GM18505 (cell line): ENCODE measurements around the gene RECK.

Source experiments
- ATAC-seq: cut with Tn5 transposase; IDR thresholded peaks from one replicate; pipeline ENCODE4 v1.9.1; 2021; ENCODE audit not compliant: unreplicated experiment
- POLR2A ChIP-seq: IDR thresholded peaks from 4 replicates; pipeline ENCODE4 v1.6.1; 2011; ENCODE audit warnings: borderline replicate concordance; ENCODE audit not compliant: insufficient read depth, insufficient read length; ENCODE audit errors: extremely low read depth

RECK gene

GRCh38 chr9:36161187-36161586 lies 124.5 kb downstream of the RECK start:
- no peak for TF ChIP-seq POLR2A
- ATAC-seq, result no peak

- no peak for ATAC-seq
These were observed 125.6 kb downstream of the RECK start for GRCh38 chr9:36162211-36162738.

GRCh38 chr9:36163049-36163785 lies 126.5 kb downstream of the RECK start:
- ATAC-seq, result no peak
- no peak for TF ChIP-seq POLR2A

More at GRCh38 chr9:36162211-36162738, 125.6 kb downstream of the RECK start:
- no peak for TF ChIP-seq POLR2A

GRCh38 chr9:36163786-36164170 lies 127.1 kb downstream of the RECK start:
- no peak for ATAC-seq

GRCh38 chr9:36164372-36164771 lies 127.7 kb downstream of the RECK start:
- ATAC-seq, result no peak
- no peak for TF ChIP-seq POLR2A

More at GRCh38 chr9:36163786-36164170, 127.1 kb downstream of the RECK start:
- TF ChIP-seq POLR2A, result no peak

GRCh38 chr9:36164989-36165388 lies 128.3 kb downstream of the RECK start:
- no peak for TF ChIP-seq POLR2A
- ATAC-seq, result no peak

GRCh38 chr9:36165826-36166167 lies 129.1 kb downstream of the RECK start:
- no peak for ATAC-seq
- no peak for TF ChIP-seq POLR2A

GRCh38 chr9:36166168-36166927 lies 129.6 kb downstream of the RECK start:
- ATAC-seq, result peak; percentile 90
- TF ChIP-seq POLR2A, result no peak

GRCh38 chr9:36169166-36169565 lies 132.5 kb downstream of the RECK start, which contains the start of gene CCIN:
CCIN (plus strand) TSS chr9:36169388; CDS start chr9:36169503, 115 bp downstream.
- TF ChIP-seq POLR2A, result no peak
- no peak for ATAC-seq

GRCh38 chr9:36169708-36170107 lies 133.0 kb downstream of the RECK start:
- ATAC-seq, result no peak
- TF ChIP-seq POLR2A, result no peak

GRCh38 chr9:36170531-36170930 lies 133.8 kb downstream of the RECK start:
- TF ChIP-seq POLR2A, result no peak
- ATAC-seq, result no peak

GRCh38 chr9:36173861-36174260 lies 137.1 kb downstream of the RECK start:
- no peak for ATAC-seq
- TF ChIP-seq POLR2A, result no peak
